SK-N-SH treated with all-trans-retinoic acid at 6 μM for 48 hours (cell line): ENCODE data around the gene TXNDC12.

Experiments
- ARNTL ChIP-seq: fragments of 450-650 bp; formaldehyde crosslinking; IDR thresholded peaks from 2 replicates; pipeline ENCODE4 v1.5.0; 2020; ENCODE audit warnings: low read depth, mild to moderate bottlenecking, moderate library complexity, borderline replicate concordance
- CREB5 ChIP-seq: fragments of 250-450 bp; sonication (Bioruptor Pico); IDR thresholded peaks from 2 replicates; pipeline ENCODE4 v1.5.1; 2020; ENCODE audit warnings: low read depth, mild to moderate bottlenecking, moderate library complexity
- PATZ1 ChIP-seq: fragments of 250-450 bp; sonication (Bioruptor Pico); IDR thresholded peaks from 2 replicates; pipeline ENCODE4 v1.8.0; 2020; ENCODE audit warnings: mild to moderate bottlenecking, moderate library complexity, borderline replicate concordance
- TSHZ2 ChIP-seq: fragments of 250-450 bp; sonication (Bioruptor Pico); IDR thresholded peaks from 2 replicates; pipeline ENCODE4 v1.5.0; 2020; ENCODE audit warnings: mild to moderate bottlenecking, moderate library complexity
- ZC3H10 ChIP-seq: fragments of 250-450 bp; sonication (Bioruptor Pico); IDR thresholded peaks from 2 replicates; pipeline ENCODE4 v1.5.1; 2021; ENCODE audit warnings: mild to moderate bottlenecking, moderate library complexity

GRCh38 chr1:51989582-51990477, 65.2 kb downstream of the TXNDC12 start:
- TF ChIP-seq CREB5 (CRISPR knock-in tag) (no peak), ARNTL (no peak), PATZ1 (CRISPR knock-in tag) (no peak), TSHZ2 (CRISPR knock-in tag) (no peak), ZC3H10 (no peak)
